ENCODE measurements around the gene EPHB2. TPM values are rescaled to one million over a fixed set of nuclear protein-coding genes. Genes with fewer than 3 reads are reported as not detected.

EPHB2 gene
- total and polyA plus RNA-seq, 12 donors = 0.15 to 5.0 (median 0.85) TPM

- ATAC-seq (peak in 5 of 8 donors; percentile 39 to 69 (median 63)), DNase-seq (no peak)
- TF ChIP-seq, protein P1, sequence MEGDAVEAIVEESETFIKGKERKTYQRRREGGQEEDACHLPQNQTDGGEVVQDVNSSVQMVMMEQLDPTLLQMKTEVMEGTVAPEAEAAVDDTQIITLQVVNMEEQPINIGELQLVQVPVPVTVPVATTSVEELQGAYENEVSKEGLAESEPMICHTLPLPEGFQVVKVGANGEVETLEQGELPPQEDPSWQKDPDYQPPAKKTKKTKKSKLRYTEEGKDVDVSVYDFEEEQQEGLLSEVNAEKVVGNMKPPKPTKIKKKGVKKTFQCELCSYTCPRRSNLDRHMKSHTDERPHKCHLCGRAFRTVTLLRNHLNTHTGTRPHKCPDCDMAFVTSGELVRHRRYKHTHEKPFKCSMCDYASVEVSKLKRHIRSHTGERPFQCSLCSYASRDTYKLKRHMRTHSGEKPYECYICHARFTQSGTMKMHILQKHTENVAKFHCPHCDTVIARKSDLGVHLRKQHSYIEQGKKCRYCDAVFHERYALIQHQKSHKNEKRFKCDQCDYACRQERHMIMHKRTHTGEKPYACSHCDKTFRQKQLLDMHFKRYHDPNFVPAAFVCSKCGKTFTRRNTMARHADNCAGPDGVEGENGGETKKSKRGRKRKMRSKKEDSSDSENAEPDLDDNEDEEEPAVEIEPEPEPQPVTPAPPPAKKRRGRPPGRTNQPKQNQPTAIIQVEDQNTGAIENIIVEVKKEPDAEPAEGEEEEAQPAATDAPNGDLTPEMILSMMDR (IDR thresholded peaks at IDR 0.05) = no peak
- WGBS, 2 donors = 51 to 63% methylated on average over 8 of the region's 8 CpGs
- Histone ChIP-seq H3K4me1 (peaks cover 0 to 13% (median 8%) of the 10 kb centered on the region in 9 donors), H3K27me3 (peaks cover 0 to 16% (median 7%) of the 10 kb centered on the region in 7 donors), H3K36me3 (no peaks in the 10 kb centered on the region), H3K4me3 (no peak overlapping the region), H3K9me3 (no peaks in the 10 kb centered on the region), H3K27ac (peak overlapping the region in 8 of 10 donors; percentile 36 to 80 (median 65))
- intact Hi-C loops (cut with DNase I) = loop anchor here in 3 of 10 donors (10.0 kb wide), 2 partner anchors 216 to 246 kb away; no protein-coding TSS in a partner anchor
These were observed 210.3 kb downstream of the EPHB2 start for GRCh38 chr1:22920734-22921451.

DNA sequence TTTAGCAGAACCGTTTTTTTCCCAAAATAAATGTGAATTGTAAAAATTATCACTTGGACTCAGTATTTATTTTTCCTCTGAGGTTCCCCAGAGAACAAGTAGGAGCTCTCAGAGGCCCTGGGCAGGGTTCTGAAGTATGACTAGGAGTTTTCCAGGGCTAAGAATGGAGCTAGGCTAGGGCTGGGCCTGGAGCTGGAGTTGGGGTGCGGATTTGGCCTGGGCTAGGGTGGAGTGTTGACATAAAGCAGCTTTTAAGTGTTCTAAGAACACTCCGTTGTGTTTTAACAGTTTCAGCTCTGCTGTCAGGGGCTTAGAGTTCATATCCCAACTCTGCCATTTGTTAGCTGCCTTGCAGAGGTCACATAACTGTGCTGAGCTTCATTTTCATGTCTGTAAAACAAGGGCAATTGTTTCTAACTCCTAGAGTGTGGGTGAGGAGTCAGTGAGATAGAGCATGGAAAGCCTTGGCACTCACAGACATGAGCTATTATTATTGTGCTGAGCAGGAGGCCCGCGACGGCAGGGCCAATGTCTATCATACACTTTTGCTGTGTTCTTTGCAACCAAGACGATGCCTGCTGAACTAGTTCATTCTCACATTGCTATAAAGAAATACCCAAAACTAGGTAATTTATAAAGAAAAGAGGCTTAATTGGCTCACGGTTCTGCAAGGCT is 210.9 kb downstream of the EPHB2 start:
- Histone ChIP-seq H3K36me3 (no peaks in the 10 kb centered on the region), H3K27ac (peak overlapping the region in 8 of 10 donors; percentile 36 to 80 (median 65)), H3K9me3 (no peaks in the 10 kb centered on the region), H3K4me3 (no peak overlapping the region), H3K4me1 (peaks cover 0 to 13% (median 8%) of the 10 kb centered on the region in 9 donors), H3K27me3 (peaks cover 0 to 19% (median 4%) of the 10 kb centered on the region in 7 donors)
- DNase-seq (no peak), ATAC-seq (peak; percentile 49 to 84 (median 78))
- intact Hi-C loops (cut with DNase I) = loop anchor here in 3 of 10 donors (10.0 kb wide), 2 partner anchors 217 to 247 kb away; no protein-coding TSS in a partner anchor
- TF ChIP-seq, protein P1 (IDR thresholded peaks at IDR 0.05) = no peak
- 52 to 62% methylated on average over 8 of the region's 8 CpGs for WGBS, 2 donors

DNA sequence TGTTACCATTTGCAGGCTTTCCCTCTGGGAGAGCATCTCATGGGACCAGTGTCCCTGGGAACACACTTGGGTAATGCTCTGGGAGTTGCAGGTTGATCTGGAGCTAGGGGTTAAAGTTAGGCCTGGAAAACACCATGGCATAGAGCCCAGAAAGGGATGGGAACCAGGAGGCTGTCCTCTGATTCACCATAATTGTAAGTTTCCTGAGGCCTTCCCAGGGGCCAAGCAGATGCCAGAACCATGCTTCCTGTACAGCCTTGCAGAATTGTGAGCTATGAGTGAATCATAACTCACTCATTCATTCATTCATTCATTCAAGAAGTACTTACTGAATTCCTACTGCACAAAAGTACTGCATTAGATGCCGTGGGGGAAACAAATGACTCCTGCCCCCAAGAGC is 212.0 kb downstream of the EPHB2 start:
- 95 to 96% methylated on average over 1 of the region's 1 CpG for WGBS, 2 donors
- H3K4me1 ChIP-seq = peaks cover 0 to 13% (median 8%) of the 10 kb centered on the region in 9 donors

DNA sequence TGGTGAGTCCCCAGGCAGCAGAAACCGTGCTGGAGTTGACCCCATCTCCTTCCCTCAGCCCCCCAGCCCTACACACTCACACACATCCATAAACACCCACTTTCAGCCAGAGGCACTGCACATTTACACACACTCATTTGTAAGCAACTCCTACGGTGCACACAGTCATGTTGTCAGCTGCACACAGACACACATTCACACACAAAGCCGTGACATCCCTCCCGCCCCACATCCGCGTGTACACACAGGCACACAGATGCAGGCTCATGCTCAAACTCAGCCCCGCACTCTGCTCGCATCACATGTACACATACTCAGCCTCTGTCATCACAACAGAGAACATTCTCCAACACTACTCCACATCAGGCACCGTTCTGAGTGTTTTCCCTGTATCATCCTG is 214.5 kb downstream of the EPHB2 start:
- Histone ChIP-seq H3K27ac (no peak overlapping the region), H3K36me3 (no peaks in the 10 kb centered on the region), H3K4me1 (peaks cover 0 to 13% (median 8%) of the 10 kb centered on the region in 9 donors), H3K9me3 (no peaks in the 10 kb centered on the region), H3K4me3 (no peak overlapping the region), H3K27me3 (peaks cover 0 to 28% (median 7%) of the 10 kb centered on the region in 7 donors)
- TF ChIP-seq, protein P1 (IDR thresholded peaks at IDR 0.05) = no peak
- DNase-seq (no peak), ATAC-seq (no peak)
- intact Hi-C loops (cut with DNase I) = loop anchor here in 3 of 10 donors (10.0 kb wide), 2 partner anchors 220 to 250 kb away; no protein-coding TSS in a partner anchor
- WGBS, 2 donors = 69 to 73% methylated on average over 9 of the region's 9 CpGs

More for the DNA sequence above, 212.0 kb downstream of the EPHB2 start:
- H3K27me3 ChIP-seq = peaks cover 0 to 28% (median 4%) of the 10 kb centered on the region in 7 donors
- no peak overlapping the region for H3K27ac ChIP-seq
- TF ChIP-seq, protein P1 (IDR thresholded peaks at IDR 0.05) = no peak
- no peak overlapping the region for H3K4me3 ChIP-seq
- H3K9me3 ChIP-seq = no peaks in the 10 kb centered on the region
- DNase-seq (no peak), ATAC-seq (no peak)
- H3K36me3 ChIP-seq = no peaks in the 10 kb centered on the region
- intact Hi-C loops (cut with DNase I) = loop anchor here in 3 of 10 donors (10.0 kb wide), 2 partner anchors 218 to 248 kb away; no protein-coding TSS in a partner anchor
